ENCODE data around the gene DTX2.
A peak's percentile ranks its signal among the peaks of the same experiment; 100 is the strongest.
"Not testable (repeated sequence)": the region's sequence is repeated elsewhere in the genome, so short reads cannot be mapped to it uniquely, and the experiment has no call there.

The DTX2 gene

GRCh38 chr7:76442664-76443446 lies 18.7 kb upstream of the DTX2 start:
- H3K27ac ChIP-seq, H3K4me3 ChIP-seq: not testable (repeated sequence)

GRCh38 chr7:76443846-76444245 lies 17.7 kb upstream of the DTX2 start:
- H3K27ac ChIP-seq: peak overlapping the region in 1 of 21 experiments; percentile 7
- not testable (repeated sequence) for H3K4me3 ChIP-seq

- not testable (repeated sequence) for H3K4me3 ChIP-seq
- peak overlapping the region in 16 of 21 experiments; percentile 27 to 75 (median 64) for H3K27ac ChIP-seq
Observed at GRCh38 chr7:76445577-76446008, 15.9 kb upstream of the DTX2 start.

GRCh38 chr7:76457017-76457416 lies 4.5 kb upstream of the DTX2 start:
- not testable (repeated sequence) for H3K27ac ChIP-seq, H3K4me3 ChIP-seq

- not testable (repeated sequence) for H3K27ac ChIP-seq, H3K4me3 ChIP-seq
Observed at GRCh38 chr7:76458504-76458903, 3.0 kb upstream of the DTX2 start.

- not testable (repeated sequence) for H3K27ac ChIP-seq, H3K4me3 ChIP-seq
Observed at GRCh38 chr7:76460767-76461166, 742 bp upstream of the DTX2 start.

GRCh38 chr7:76462271-76462882 lies 868 bp downstream of the DTX2 start:
- H3K4me3 ChIP-seq, H3K27ac ChIP-seq: not testable (repeated sequence)

GRCh38 chr7:76464959-76465358 lies 3.5 kb downstream of the DTX2 start:
- H3K4me3 ChIP-seq, H3K27ac ChIP-seq: not testable (repeated sequence)

- not testable (repeated sequence) for H3K4me3 ChIP-seq, H3K27ac ChIP-seq
Observed at GRCh38 chr7:76465950-76466349, 4.4 kb downstream of the DTX2 start.

- H3K4me3 ChIP-seq: not testable (repeated sequence)
- H3K27ac ChIP-seq: peak overlapping the region in 1 of 21 experiments; percentile 15
Observed at GRCh38 chr7:76467743-76468404, 6.4 kb downstream of the DTX2 start.

GRCh38 chr7:76471556-76472221 lies 10.2 kb downstream of the DTX2 start:
- H3K4me3 ChIP-seq, H3K27ac ChIP-seq: not testable (repeated sequence)

GRCh38 chr7:76473097-76473496 lies 11.6 kb downstream of the DTX2 start:
- H3K27ac ChIP-seq, H3K4me3 ChIP-seq: not testable (repeated sequence)

- not testable (repeated sequence) for H3K4me3 ChIP-seq, H3K27ac ChIP-seq
Observed at GRCh38 chr7:76476280-76476679, 14.8 kb downstream of the DTX2 start.

GRCh38 chr7:76476742-76477474 lies 15.4 kb downstream of the DTX2 start:
- H3K4me3 ChIP-seq, H3K27ac ChIP-seq: not testable (repeated sequence)

GRCh38 chr7:76479628-76480027 lies 18.1 kb downstream of the DTX2 start:
- not testable (repeated sequence) for H3K4me3 ChIP-seq, H3K27ac ChIP-seq

- not testable (repeated sequence) for H3K27ac ChIP-seq, H3K4me3 ChIP-seq
Observed at GRCh38 chr7:76480403-76481253, 19.1 kb downstream of the DTX2 start.

GRCh38 chr7:76482660-76483059 lies 21.2 kb downstream of the DTX2 start:
- not testable (repeated sequence) for H3K27ac ChIP-seq, H3K4me3 ChIP-seq

GRCh38 chr7:76483081-76483480 lies 21.6 kb downstream of the DTX2 start:
- not testable (repeated sequence) for H3K27ac ChIP-seq, H3K4me3 ChIP-seq

- not testable (repeated sequence) for H3K4me3 ChIP-seq, H3K27ac ChIP-seq
Observed at GRCh38 chr7:76484456-76484855, 22.9 kb downstream of the DTX2 start.
